HCT116 (cell line): ENCODE data around the gene PLA2G2C. TPM values are rescaled to one million over a fixed set of nuclear protein-coding genes. Genes with fewer than 3 reads are reported as not detected.

Experiments used
- ATAC-seq: fragments of 200-7000 bp; cut with Tn5 transposase; 2 replicates; pipeline ENCODE4 v1.9.1; 2020; ENCODE audit warnings: mild to moderate bottlenecking, moderate library complexity
- BruUV-seq: library from RNA; stranded (reverse); fragments of 400-500 nt; replicated peaks from 2 replicates; lab custom pipeline; 2021; lab: Mats Ljungman, UMichigan
- CTCF ChIA-PET: fragments of 300-600 bp; sonication (Branson Sonifier 250); formaldehyde crosslinking; loops from one replicate; lab custom pipeline; 2021; ENCODE audit warnings: antibody characterized with exemption; lab: Charles Lee
- POLR2A ChIA-PET: fragments of 300-600, 350-600 bp; sonication (Branson Sonifier 250); formaldehyde crosslinking; loops from one replicate; lab custom pipeline; 2021; ENCODE audit warnings: antibody characterized with exemption; lab: Charles Lee
- RAD21 ChIA-PET, 2 experiments: fragments of 300-600 bp; sonication (Branson Sonifier 250); formaldehyde crosslinking; loops; one replicate each; lab custom pipeline; 2023; ENCODE audit warnings: low total read pairs in 2 of 2; ENCODE audit not compliant: uncharacterized antibody in 2 of 2, unreplicated experiment in 2 of 2, low non-redundant PET in 1 of 2; lab: Charles Lee
- DNase-seq: peaks from one replicate; pipeline ENCODE4 v3.0.0-alpha.2; 2010; ENCODE audit warnings: low read depth, low spot score
- H2AFZ ChIP-seq: fragments of 200-600 bp; shearing (Covaris generic), sonication (generic); 2 replicates; pipeline ENCODE4 v1.6.1; 2017; ENCODE audit warnings: low read depth, mixed run types, mixed read lengths, antibody characterized with exemption, low read length; ENCODE audit not compliant: poor library complexity, severe bottlenecking
- H3K27ac ChIP-seq: 2 replicates; pipeline ENCODE4 v1.5.1; 2012; ENCODE audit warnings: low read depth, low read length
- H3K27me3 ChIP-seq: fragments of 200-600 bp; sonication (generic); 2 replicates; pipeline ENCODE4 v1.6.1; 2016; ENCODE audit warnings: mixed run types, low read length, mixed read lengths; ENCODE audit not compliant: insufficient read depth
- H3K36me3 ChIP-seq, 2 experiments: fragments of 200-500 bp in 1 of 2; fragments of 200-600 bp in 1 of 2; sonication (Bioruptor generic) in 1 of 2; sonication (generic) in 1 of 2; 2 replicates each; pipeline versions ENCODE4 v1.5.1 to v1.6.1; 2014 to 2016; ENCODE audit warnings: low read length in 2 of 2, inconsistent platforms in 1 of 2, mixed read lengths in 1 of 2, mixed run types in 1 of 2; ENCODE audit not compliant: insufficient read depth in 2 of 2, control insufficient read depth in 1 of 2
- H3K4me1 ChIP-seq, 2 experiments: fragments of 200-600 bp in 1 of 2; sonication (generic) in 1 of 2; 2 replicates each; pipeline versions ENCODE4 v1.5.1 to v1.6.1; 2012 to 2017; ENCODE audit warnings: low read length in 2 of 2, inconsistent platforms in 1 of 2, mild to moderate bottlenecking in 1 of 2, mixed read lengths in 1 of 2, mixed run types in 1 of 2, moderate library complexity in 1 of 2; ENCODE audit not compliant: insufficient read depth in 2 of 2, control insufficient read depth in 1 of 2
- H3K4me2 ChIP-seq: fragments of 200-600 bp; sonication (generic); 2 replicates; pipeline ENCODE4 v1.6.1; 2017; ENCODE audit warnings: mixed run types, low read length, mixed read lengths
- H3K4me3 ChIP-seq, 2 experiments: fragments of 200-600 bp in 1 of 2; sonication (generic) in 1 of 2; replicated peaks in 1 of 2; 2 replicates each; pipeline ENCODE4 v1.5.1; 2011 to 2016; ENCODE audit warnings: low read length in 2 of 2, control low read depth in 1 of 2, low read depth in 1 of 2, mild to moderate bottlenecking in 1 of 2, mixed read lengths in 1 of 2, mixed run types in 1 of 2
- H3K79me2 ChIP-seq: fragments of 200-600 bp; sonication (generic); 2 replicates; pipeline ENCODE4 v1.6.1; 2017; ENCODE audit warnings: mild to moderate bottlenecking, mixed run types, low read length, moderate library complexity, mixed read lengths; ENCODE audit not compliant: insufficient read depth
- H3K9ac ChIP-seq: fragments of 200-600 bp; sonication (generic); 2 replicates; pipeline ENCODE4 v1.6.1; 2016; ENCODE audit warnings: low read length, mixed read lengths
- H3K9me2 ChIP-seq: fragments of 200-600 bp; sonication (generic), shearing (Covaris generic); 2 replicates; pipeline ENCODE4 v1.6.1; 2017; ENCODE audit warnings: mixed run types, mild to moderate bottlenecking, moderate library complexity; ENCODE audit not compliant: insufficient read depth
- H3K9me3 ChIP-seq, 2 experiments: fragments of 200-500 bp in 1 of 2; fragments of 200-600 bp in 1 of 2; sonication (Bioruptor generic) in 1 of 2; sonication (generic) in 1 of 2; 2 replicates each; pipeline ENCODE4 v1.6.1; 2014 to 2017; ENCODE audit warnings: low read length in 2 of 2, mixed read lengths in 2 of 2, inconsistent platforms in 1 of 2, low read depth in 1 of 2, mild to moderate bottlenecking in 1 of 2, mixed run types in 1 of 2, moderate library complexity in 1 of 2; ENCODE audit not compliant: control insufficient read depth in 1 of 2, insufficient read depth in 1 of 2
- H4K20me1 ChIP-seq: fragments of 200-600 bp; sonication (generic), shearing (Covaris generic); 2 replicates; pipeline ENCODE4 v1.6.1; 2017; ENCODE audit warnings: mixed run types, mild to moderate bottlenecking, moderate library complexity; ENCODE audit not compliant: insufficient read depth
- ATF3 ChIP-seq: IDR thresholded peaks from 2 replicates; pipeline ENCODE4 v1.6.1; 2012
- CBX3 ChIP-seq: IDR thresholded peaks from 2 replicates; pipeline ENCODE4 v1.6.1; 2012; ENCODE audit warnings: low read depth
- CEBPB ChIP-seq: IDR thresholded peaks from 2 replicates; pipeline ENCODE4 v1.6.1; 2012; ENCODE audit warnings: low read depth
- CTCF ChIP-seq, 3 experiments: fragments of 200-600 bp in 1 of 3; sonication (generic) in 1 of 3; IDR thresholded peaks in 2 of 3; conservative IDR thresholded peaks in 1 of 3; 2 replicates each; pipeline ENCODE4 v1.5.1; 2012 to 2017; ENCODE audit warnings: low read depth in 2 of 3, low read length in 2 of 3, antibody characterized with exemption in 1 of 3, borderline replicate concordance in 1 of 3, control low read depth in 1 of 3, mild to moderate bottlenecking in 1 of 3, mixed read lengths in 1 of 3, mixed run types in 1 of 3, moderate library complexity in 1 of 3; ENCODE audit not compliant: insufficient read depth in 1 of 3
- ELF1 ChIP-seq: IDR thresholded peaks from 2 replicates; pipeline ENCODE4 v1.6.1; 2012; ENCODE audit warnings: low read depth, borderline replicate concordance
- EZH2 ChIP-seq: fragments of 200-600 bp; sonication (generic); IDR thresholded peaks from 2 replicates; pipeline ENCODE4 v1.6.1; 2017; ENCODE audit warnings: antibody characterized with exemption, mixed run types
- EZH2phosphoT487 ChIP-seq: fragments of 200-600 bp; IDR thresholded peaks from 2 replicates; pipeline ENCODE4 v1.6.1; 2018; ENCODE audit warnings: antibody characterized with exemption, borderline replicate concordance
- JUND ChIP-seq: IDR thresholded peaks from 2 replicates; pipeline ENCODE4 v1.6.1; 2012
- POLR2A ChIP-seq: IDR thresholded peaks from 2 replicates; pipeline ENCODE4 v1.7.0; 2011; ENCODE audit warnings: borderline replicate concordance; ENCODE audit not compliant: insufficient read depth, insufficient read length; ENCODE audit errors: extremely low read depth
- POLR2AphosphoS5 ChIP-seq: IDR thresholded peaks from 2 replicates; pipeline ENCODE4 v1.6.1; 2011; ENCODE audit warnings: mild to moderate bottlenecking, low read depth, low read length, moderate library complexity
- RAD21 ChIP-seq: IDR thresholded peaks from 2 replicates; pipeline ENCODE4 v1.6.1; 2012; ENCODE audit warnings: low read depth, mild to moderate bottlenecking
- SIN3A ChIP-seq: IDR thresholded peaks from 2 replicates; pipeline ENCODE4 v1.6.1; 2012; ENCODE audit warnings: low read depth
- SP1 ChIP-seq: IDR thresholded peaks from 2 replicates; pipeline ENCODE4 v1.6.1; 2012; ENCODE audit warnings: low read depth
- SRF ChIP-seq: IDR thresholded peaks from 2 replicates; pipeline ENCODE4 v1.6.1; 2012; ENCODE audit warnings: low read depth
- YY1 ChIP-seq: IDR thresholded peaks from 2 replicates; pipeline ENCODE4 v1.6.1; 2011; ENCODE audit warnings: low read length, low read depth, moderate library complexity, mild to moderate bottlenecking; ENCODE audit not compliant: insufficient replicate concordance; ENCODE audit errors: extremely low read depth
- ZBTB33 ChIP-seq: IDR thresholded peaks from 2 replicates; pipeline ENCODE4 v1.6.1; 2011; ENCODE audit warnings: mild to moderate bottlenecking, low read length, moderate library complexity; ENCODE audit not compliant: insufficient replicate concordance; ENCODE audit errors: extremely low read depth
- ZFX ChIP-seq: fragments of 450-650 bp; IDR thresholded peaks from 2 replicates; pipeline ENCODE4 v1.6.1; 2017
- intact Hi-C: fragments of 100-400 bp; cut with micrococcal nuclease; formaldehyde crosslinking; loops from 2 replicates; pipeline ENCODE4 v1.10.0; 2022
- total RNA-seq: library from RNA; stranded (reverse); gene quantifications from one replicate; pipeline ENCODE4 v1.2.1, GENCODE V29; 2021; ENCODE audit not compliant: unreplicated experiment

PLA2G2C gene
- total RNA-seq, 1 experiment from 2014 or later: not detected

GRCh38 chr1:20183616-20184271 lies 2.6 kb downstream of the PLA2G2C start:
- no peak overlapping the region for H3K4me3 ChIP-seq
- ChIA-PET CTCF (interaction anchor here (0.6 kb wide), 1 partner anchor 12 kb away, joined by 3 read pairs; no protein-coding TSS in a partner anchor), POLR2A (no interaction called here), RAD21 (no interaction called here)
- H2AFZ ChIP-seq: no peak overlapping the region
- H3K9me2 ChIP-seq: no peaks in the 10 kb centered on the region
- H3K36me3 ChIP-seq: no peaks in the 10 kb centered on the region
- H4K20me1 ChIP-seq: no peaks in the 10 kb centered on the region
- intact Hi-C loops: no loop called here
- DNase-seq (no peak), ATAC-seq (no peak)
- no peak overlapping the region for H3K9ac ChIP-seq
- H3K4me2 ChIP-seq: no peak overlapping the region
- TF ChIP-seq CBX3 (no peak), RAD21 (no peak), YY1 (no peak), SP1 (no peak), EZH2 (no peak), EZH2phosphoT487 (no peak), ZFX (no peak), ATF3 (no peak), JUND (no peak), SIN3A (no peak)
- H3K79me2 ChIP-seq: no peaks in the 10 kb centered on the region
- H3K27ac ChIP-seq: no peak overlapping the region
- H3K4me1 ChIP-seq: no peaks in the 10 kb centered on the region
- no peaks in the 10 kb centered on the region for H3K9me3 ChIP-seq
- peaks cover 9% of the 10 kb centered on the region; the same call in 1 of the 2 replicates for H3K27me3 ChIP-seq
- BruUV-seq: no TSS peak

- BruUV-seq: no TSS peak
- POLR2A ChIA-PET: no interaction called here
- Histone ChIP-seq H3K9me2 (no peaks in the 10 kb centered on the region), H3K27ac (no peak overlapping the region), H3K27me3 (0 out of 2 replicates have a peak, but pooled peaks cover 2% of the 10 kb centered on the region), H3K4me2 (no peak overlapping the region), H3K9ac (no peak overlapping the region), H3K36me3 (no peaks in the 10 kb centered on the region), H3K9me3 (no peaks in the 10 kb centered on the region), H2AFZ (no peak overlapping the region), H3K4me3 (no peak overlapping the region), H3K4me1 (no peaks in the 10 kb centered on the region), H4K20me1 (no peaks in the 10 kb centered on the region), H3K79me2 (no peaks in the 10 kb centered on the region)
- intact Hi-C loops: no loop called here
- RAD21 ChIA-PET: no interaction called here
- no peak for ATAC-seq
- no peak for DNase-seq
- CTCF ChIA-PET: no interaction called here
- TF ChIP-seq POLR2A: no peak
- no peak for TF ChIP-seq CEBPB
- TF ChIP-seq CBX3: no peak
- TF ChIP-seq SRF: no peak
- no peak for TF ChIP-seq EZH2
- TF ChIP-seq POLR2AphosphoS5: no peak
- TF ChIP-seq ELF1: no peak
- TF ChIP-seq YY1: no peak
- TF ChIP-seq ATF3: no peak
- TF ChIP-seq CTCF (IDR thresholded peaks at IDR 0.05 in 2 of 3, conservative IDR thresholded peaks at IDR 0.05 in 1 of 3; ENCODE audit: borderline replicate concordance in 1 of 3, insufficient read depth in 1 of 3, low read depth in 2 of 3, low read length in 2 of 3): no peak
- TF ChIP-seq ZBTB33: no peak
- TF ChIP-seq JUND: no peak
Observed at GRCh38 chr1:20183035-20183434, 3.3 kb downstream of the PLA2G2C start.
